GM18873 (cell line): Measurements from ENCODE around the gene CCDC178.
"Not testable (repeated sequence)": the region's sequence is repeated elsewhere in the genome, so short reads cannot be mapped to it uniquely, and the experiment has no call there.

Source experiments
- ATAC-seq: cut with Tn5 transposase; IDR thresholded peaks from one replicate; pipeline ENCODE4 v1.9.1; 2021; ENCODE audit warnings: mild to moderate bottlenecking, moderate library complexity, moderate number of reproducible peaks; ENCODE audit not compliant: unreplicated experiment, low FRiP score

Gene CCDC178

GRCh38 chr18:33022370-33022769 lies 418.2 kb downstream of the CCDC178 start:
- no peak for ATAC-seq

- ATAC-seq = no peak
These were observed 419.6 kb downstream of the CCDC178 start for GRCh38 chr18:33020877-33021276.

- no peak for ATAC-seq
These were observed 426.3 kb downstream of the CCDC178 start for GRCh38 chr18:33014060-33014796.

- no peak for ATAC-seq
These were observed 430.4 kb downstream of the CCDC178 start for GRCh38 chr18:33010149-33010548.

- ATAC-seq = no peak
These were observed 441.6 kb downstream of the CCDC178 start for GRCh38 chr18:32998921-32999320.

- ATAC-seq = no peak
These were observed 442.2 kb downstream of the CCDC178 start for GRCh38 chr18:32998285-32998684.

- no peak for ATAC-seq
These were observed 456.8 kb downstream of the CCDC178 start for GRCh38 chr18:32983721-32984120.

- no peak for ATAC-seq
These were observed 459.6 kb downstream of the CCDC178 start for GRCh38 chr18:32980896-32981295.

GRCh38 chr18:32975501-32975900 lies 465.0 kb downstream of the CCDC178 start:
- ATAC-seq = no peak

GRCh38 chr18:32975163-32975436 lies 465.4 kb downstream of the CCDC178 start:
- ATAC-seq = no peak

- ATAC-seq = peak; percentile 87
These were observed 465.9 kb downstream of the CCDC178 start for GRCh38 chr18:32974421-32975162.

GRCh38 chr18:32968248-32968647 lies 472.3 kb downstream of the CCDC178 start:
- ATAC-seq = no peak

GRCh38 chr18:32966141-32966540 lies 474.4 kb downstream of the CCDC178 start:
- ATAC-seq = no peak

- ATAC-seq = no peak
These were observed 479.0 kb downstream of the CCDC178 start for GRCh38 chr18:32961538-32961937.

GRCh38 chr18:32958746-32959145 lies 481.8 kb downstream of the CCDC178 start:
- ATAC-seq = peak; percentile 74

- ATAC-seq = no peak
These were observed 483.8 kb downstream of the CCDC178 start for GRCh38 chr18:32956591-32957315.

- not testable (repeated sequence) for ATAC-seq
These were observed 488.2 kb downstream of the CCDC178 start for GRCh38 chr18:32952318-32952717.

- no peak for ATAC-seq
These were observed 502.9 kb downstream of the CCDC178 start for GRCh38 chr18:32937597-32937996.

- ATAC-seq = no peak
These were observed 503.5 kb downstream of the CCDC178 start for GRCh38 chr18:32937066-32937465.

GRCh38 chr18:32934201-32934600 lies 506.3 kb downstream of the CCDC178 start:
- ATAC-seq = no peak

- peak; percentile 96 for ATAC-seq
These were observed 509.7 kb downstream of the CCDC178 start for GRCh38 chr18:32930695-32931301.
